ENCODE measurements around the gene SCN4B.

DNA sequence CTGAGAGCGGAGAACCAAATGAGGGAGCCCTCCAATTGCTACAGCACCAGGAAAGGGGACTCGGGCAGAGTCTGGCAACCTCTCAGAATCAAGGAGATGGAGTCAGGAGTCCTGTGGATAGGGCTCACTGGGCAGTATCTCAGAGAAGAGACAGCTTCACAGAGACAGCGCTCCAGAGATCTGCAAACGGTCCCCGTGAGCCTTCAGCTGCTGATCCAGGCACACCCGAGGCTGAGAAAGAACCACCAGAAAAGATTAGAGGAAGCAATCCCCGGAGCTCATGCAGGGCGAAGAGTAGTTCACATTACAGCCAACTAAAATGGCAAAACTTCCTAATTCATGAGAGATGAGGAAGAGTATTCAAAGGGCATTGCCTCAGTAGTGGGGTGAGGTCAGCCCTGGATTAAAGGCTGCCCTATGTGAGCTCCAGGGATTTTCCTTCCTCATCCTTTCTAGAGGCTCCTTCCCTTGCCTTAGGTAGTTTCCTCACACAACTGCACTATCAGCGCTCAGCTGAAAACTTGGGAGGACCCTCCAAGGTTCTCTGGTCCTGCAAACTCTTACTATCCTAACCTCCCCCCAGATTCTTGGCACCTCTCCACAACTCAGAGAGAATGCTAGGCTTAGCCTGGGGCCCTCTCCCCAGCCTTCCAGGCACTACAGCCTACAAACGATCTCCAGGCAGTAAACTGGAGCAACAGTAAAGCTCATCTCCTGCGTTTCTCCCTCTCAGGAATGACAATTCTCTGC is 23.7 kb downstream of the SCN4B start:
- TF ChIP-seq SP1 (IDR thresholded peaks at IDR 0.05; ENCODE audit: low read depth, low read length) (no peak), YY1 (IDR thresholded peaks at IDR 0.05; ENCODE audit: low read depth, low read length) (no peak), POLR2A (IDR thresholded peaks at IDR 0.05; ENCODE audit: control extremely low read depth in 1 of 2, low read depth in 2 of 2, low read length in 2 of 2) (no peak), JUN (IDR thresholded peaks at IDR 0.05; ENCODE audit: low read depth, low read length) (no peak), POLR2AphosphoS5 (IDR thresholded peaks at IDR 0.05; ENCODE audit: low read depth, low read length) (no peak), EP300 (IDR thresholded peaks at IDR 0.05; ENCODE audit: borderline replicate concordance in 1 of 2, low read depth in 2 of 2, low read length in 2 of 2) (no peak), EZH2 (IDR thresholded peaks at IDR 0.05; ENCODE audit: low read depth, low read length, severe bottlenecking) (no peak)
- TF ChIP-seq, protein P1, sequence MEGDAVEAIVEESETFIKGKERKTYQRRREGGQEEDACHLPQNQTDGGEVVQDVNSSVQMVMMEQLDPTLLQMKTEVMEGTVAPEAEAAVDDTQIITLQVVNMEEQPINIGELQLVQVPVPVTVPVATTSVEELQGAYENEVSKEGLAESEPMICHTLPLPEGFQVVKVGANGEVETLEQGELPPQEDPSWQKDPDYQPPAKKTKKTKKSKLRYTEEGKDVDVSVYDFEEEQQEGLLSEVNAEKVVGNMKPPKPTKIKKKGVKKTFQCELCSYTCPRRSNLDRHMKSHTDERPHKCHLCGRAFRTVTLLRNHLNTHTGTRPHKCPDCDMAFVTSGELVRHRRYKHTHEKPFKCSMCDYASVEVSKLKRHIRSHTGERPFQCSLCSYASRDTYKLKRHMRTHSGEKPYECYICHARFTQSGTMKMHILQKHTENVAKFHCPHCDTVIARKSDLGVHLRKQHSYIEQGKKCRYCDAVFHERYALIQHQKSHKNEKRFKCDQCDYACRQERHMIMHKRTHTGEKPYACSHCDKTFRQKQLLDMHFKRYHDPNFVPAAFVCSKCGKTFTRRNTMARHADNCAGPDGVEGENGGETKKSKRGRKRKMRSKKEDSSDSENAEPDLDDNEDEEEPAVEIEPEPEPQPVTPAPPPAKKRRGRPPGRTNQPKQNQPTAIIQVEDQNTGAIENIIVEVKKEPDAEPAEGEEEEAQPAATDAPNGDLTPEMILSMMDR (IDR thresholded peaks at IDR 0.05; ENCODE audit: control extremely low read depth in 1 of 3, insufficient read depth in 1 of 3, low read depth in 1 of 3, low read length in 3 of 3) = no peak

Measured in H1 (cell line).